Dermis lymphatic vessel endothelial cell (primary cell): ENCODE measurements around the gene KDSR. TPM values are rescaled to one million over a fixed set of nuclear protein-coding genes. Genes with fewer than 3 reads are reported as not detected.

Experiments used
- total RNA-seq: library from RNA; depleted of rRNA; stranded (reverse); fragments of >200 nt; gene quantifications from 2 replicates; pipeline ENCODE4 v1.2.1, GENCODE V29; 2014

KDSR gene
- total RNA-seq, result 17.2 and 20.9 TPM in 2 replicates

GRCh38 chr18:63367053-63367953 is at the start of gene KDSR:
TSS of gene KDSR (minus strand) at chr18:63367206. CDS start at chr18:63367118, 88 bp downstream.

GRCh38 chr18:63319383-63320122 is 47.5 kb downstream of the KDSR start, which contains the start of gene BCL2:
TSS of gene BCL2 (minus strand) at chr18:63319769.

Other genes with a start within 250 kb of the KDSR start
- 0.98 and 2.1 TPM in 2 replicates for gene BCL2, start 47.4 kb downstream of the KDSR start, total RNA-seq
- 53.6 and 61.9 TPM in 2 replicates for gene VPS4B, start 55.3 kb upstream of the KDSR start, total RNA-seq
- gene SERPINB5, start 109.8 kb upstream of the KDSR start, total RNA-seq, result not detected in 2 replicates
- gene SERPINB12, start 175.2 kb upstream of the KDSR start, total RNA-seq, result not detected in 2 replicates
- gene SERPINB13, start 220.1 kb upstream of the KDSR start, total RNA-seq, result not detected in 2 replicates